IMR-90 (cell line): Measurements from ENCODE around the gene RNF149. TPM values are rescaled to one million over a fixed set of nuclear protein-coding genes. Genes with fewer than 3 reads are reported as not detected.

Experiments
- ATAC-seq: fragments of 200-7000 bp; cut with Tn5 transposase; 2 replicates; pipeline ENCODE4 v1.9.1; 2020; ENCODE audit warnings: low read depth, mild to moderate bottlenecking, moderate library complexity
- BruUV-seq: library from RNA; stranded (reverse); fragments of 400-500 nt; replicated peaks from 2 replicates; lab custom pipeline; 2021; lab: Mats Ljungman, UMichigan
- CTCF ChIA-PET: fragments of 300-600 bp; formaldehyde crosslinking; extraction: SDS; loops from one replicate; lab custom pipeline; 2021; ENCODE audit warnings: antibody characterized with exemption; lab: Yijun Ruan, JAX
- POLR2A ChIA-PET: fragments of 300-600 bp; sonication (Branson Sonifier 250); formaldehyde crosslinking; loops from one replicate; lab custom pipeline; 2022; ENCODE audit warnings: antibody characterized with exemption; ENCODE audit not compliant: unreplicated experiment; lab: Charles Lee
- DNase-seq: peaks from one replicate; pipeline ENCODE4 v3.0.0; 2013
- H2AFZ ChIP-seq: replicated peaks from 2 replicates; pipeline ENCODE3; 2013; ENCODE audit warnings: low read length, mild to moderate bottlenecking; ENCODE audit not compliant: poor library complexity
- H2AK5ac ChIP-seq: 2 replicates; pipeline ENCODE4 v1.6.1; 2013; ENCODE audit warnings: low read depth, low read length, inconsistent platforms
- H2AK9ac ChIP-seq: replicated peaks from 2 replicates; pipeline ENCODE3; 2013; ENCODE audit warnings: mild to moderate bottlenecking, low read depth, low read length, moderate library complexity; ENCODE audit not compliant: poor library complexity
- H2BK120ac ChIP-seq: 2 replicates; pipeline ENCODE4 v1.6.1; 2013; ENCODE audit warnings: low read depth, low read length, inconsistent platforms
- H2BK15ac ChIP-seq: 3 replicates; pipeline ENCODE4 v1.6.1; 2013; ENCODE audit warnings: low read depth, low read length, inconsistent platforms
- H2BK20ac ChIP-seq: 2 replicates; pipeline ENCODE4 v1.6.1; 2013; ENCODE audit warnings: low read depth, mild to moderate bottlenecking, inconsistent platforms, low read length, moderate library complexity
- H2BK5ac ChIP-seq: 2 replicates; pipeline ENCODE4 v1.6.1; 2013; ENCODE audit warnings: mild to moderate bottlenecking, low read depth, low read length, inconsistent platforms; ENCODE audit not compliant: poor library complexity, severe bottlenecking
- H3K14ac ChIP-seq: replicated peaks from 2 replicates; pipeline ENCODE4 v1.6.1; 2013; ENCODE audit warnings: low read depth, low read length, inconsistent platforms
- H3K18ac ChIP-seq: 2 replicates; pipeline ENCODE4 v1.6.1; 2013; ENCODE audit warnings: low read depth, low read length, control low read depth
- H3K23ac ChIP-seq: 2 replicates; pipeline ENCODE4 v1.6.1; 2013; ENCODE audit warnings: low read depth, low read length, inconsistent platforms
- H3K27ac ChIP-seq: 2 replicates; pipeline ENCODE4 v1.5.1; 2013; ENCODE audit warnings: mild to moderate bottlenecking, control low read depth, low read length; ENCODE audit not compliant: insufficient read depth
- H3K27me3 ChIP-seq: 2 replicates; pipeline ENCODE4 v1.6.1; 2013; ENCODE audit warnings: low read length; ENCODE audit not compliant: control insufficient read depth, insufficient read depth
- H3K36me3 ChIP-seq: 2 replicates; pipeline ENCODE4 v1.6.1; 2013; ENCODE audit warnings: low read length, mixed read lengths; ENCODE audit not compliant: control insufficient read depth, insufficient read depth
- H3K4ac ChIP-seq: 2 replicates; pipeline ENCODE4 v1.6.1; 2013; ENCODE audit warnings: low read depth, low read length, inconsistent platforms
- H3K4me1 ChIP-seq: 2 replicates; pipeline ENCODE4 v1.6.1; 2013; ENCODE audit warnings: low read length, mixed read lengths; ENCODE audit not compliant: control insufficient read depth, insufficient read depth
- H3K4me2 ChIP-seq: 2 replicates; pipeline ENCODE4 v1.6.1; 2013; ENCODE audit warnings: low read depth, mild to moderate bottlenecking, control low read depth, low read length, moderate library complexity
- H3K4me3 ChIP-seq: 2 replicates; pipeline ENCODE4 v1.5.1; 2013; ENCODE audit warnings: low read depth, mild to moderate bottlenecking, control low read depth, low read length, moderate library complexity; ENCODE audit not compliant: insufficient read depth
- H3K56ac ChIP-seq: 2 replicates; pipeline ENCODE4 v1.6.1; 2013; ENCODE audit warnings: low read length, inconsistent platforms; ENCODE audit not compliant: insufficient read depth; ENCODE audit errors: extremely low read depth
- H3K79me1 ChIP-seq, 2 experiments: 2 replicates each; pipeline ENCODE4 v1.6.1; 2013; ENCODE audit warnings: low read length in 2 of 2, inconsistent platforms in 1 of 2, low read depth in 1 of 2
- H3K9ac ChIP-seq: 2 replicates; pipeline ENCODE4 v1.6.1; 2013; ENCODE audit warnings: low read depth, low read length, control low read depth
- H3K9me1 ChIP-seq: 2 replicates; pipeline ENCODE4 v1.6.1; 2013; ENCODE audit warnings: low read length, inconsistent platforms; ENCODE audit not compliant: insufficient read depth
- H3K9me3 ChIP-seq: 2 replicates; pipeline ENCODE4 v1.6.1; 2013; ENCODE audit warnings: low read length; ENCODE audit not compliant: control insufficient read depth, insufficient read depth
- H4K20me1 ChIP-seq: 2 replicates; pipeline ENCODE4 v1.6.1; 2013; ENCODE audit warnings: low read length, inconsistent platforms; ENCODE audit not compliant: insufficient read depth
- H4K5ac ChIP-seq: 2 replicates; pipeline ENCODE4 v1.6.1; 2013; ENCODE audit warnings: mild to moderate bottlenecking, low read depth, low read length, control low read depth
- H4K8ac ChIP-seq, 2 experiments: 2 replicates each; pipeline ENCODE4 v1.6.1; 2013; ENCODE audit warnings: low read depth in 2 of 2, low read length in 2 of 2, control low read depth in 1 of 2, inconsistent platforms in 1 of 2
- H4K91ac ChIP-seq: 2 replicates; pipeline ENCODE4 v1.6.1; 2013; ENCODE audit warnings: low read depth, low read length, inconsistent platforms; ENCODE audit not compliant: insufficient read depth
- CEBPB ChIP-seq: IDR thresholded peaks from 2 replicates; pipeline ENCODE4 v1.6.1; 2012; ENCODE audit warnings: low read depth, low read length, improper control_type of control experiment
- RAD21 ChIP-seq: IDR thresholded peaks from 2 replicates; pipeline ENCODE4 v1.6.1; 2012; ENCODE audit warnings: low read length, improper control_type of control experiment
- WGBS, 2 experiments: methylation state at CpG; one replicate each; pipeline versions ENCODE4 v1.1.5 to v1.1.7; 2013; ENCODE audit warnings: missing lambda C conversion rate in 2 of 2; ENCODE audit not compliant: insufficient read length in 1 of 2; ENCODE audit errors: extremely low coverage in 2 of 2; 5-methylcytosine and 5-hydroxymethylcytosine counted together
- dilution Hi-C: fragments of 300-500 bp; cut with HindIII; formaldehyde crosslinking; loops from one replicate; pipeline ENCODE4 v1.14.3; 2018; ENCODE audit warnings: low sequenced_read_pairs; ENCODE audit not compliant: unreplicated experiment
- in situ Hi-C: fragments of 300-500 bp; cut with MboI; formaldehyde crosslinking; loops from 3 replicates; pipeline ENCODE4 v1.14.3; 2019; ENCODE audit warnings: low sequenced_read_pairs, inconsistent platforms, mixed read lengths
- intact Hi-C: fragments of 100-400 bp; cut with micrococcal nuclease; formaldehyde crosslinking; loops from 2 replicates; pipeline ENCODE4 v1.10.0; 2022
- polyA plus RNA-seq, 3 experiments: library from polyadenylated mRNA; depleted of rRNA; stranded (reverse); fragments of >200 nt; gene quantifications; 2 replicates each; pipeline ENCODE4 v1.2.3, GENCODE V29; 2012; ENCODE audit warnings: low replicate concordance in 1 of 3
- total RNA-seq: library from RNA; depleted of rRNA; stranded (reverse); fragments of >200 nt; gene quantifications from 2 replicates; pipeline ENCODE4 v1.2.3, GENCODE V29; 2012
- TF ChIP-seq, protein P1 (sequence below): fragments of 150-350 bp; IDR thresholded peaks from 2 replicates; pipeline ENCODE4 v1.6.1; 2017; ENCODE audit warnings: mild to moderate bottlenecking, antibody characterized with exemption, low read length, low read depth

RNF149 gene
- total and polyA plus RNA-seq, 2 of the 4 experiments (the other 2 are of a cell fraction): 14.5 to 18.6 TPM

DNA sequence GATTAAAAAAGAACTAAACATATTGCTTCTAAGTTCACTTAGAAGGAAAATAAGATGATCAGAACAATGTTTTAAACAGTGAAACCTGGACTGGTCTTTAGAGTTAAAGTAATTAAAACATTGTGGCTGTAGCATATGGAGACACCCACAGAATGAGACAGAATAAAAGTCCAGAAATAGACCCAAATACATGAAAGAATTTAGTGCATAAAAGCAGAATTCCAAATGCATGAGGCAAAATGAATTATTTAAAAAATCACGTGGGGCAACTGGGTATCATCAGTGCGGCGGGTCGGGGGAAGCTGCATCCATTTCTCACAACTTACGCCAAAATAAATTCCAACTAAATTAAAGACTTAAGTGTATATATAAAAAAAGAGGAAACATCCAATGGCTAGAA is 12.1 kb downstream of the RNF149 start:
- POLR2A ChIA-PET: no interaction called here

More for the DNA sequence above, 12.1 kb downstream of the RNF149 start:
- Histone ChIP-seq H4K91ac (no peak overlapping the region), H3K18ac (no peak overlapping the region), H3K4ac (no peak overlapping the region), H3K9me3 (no peaks in the 10 kb centered on the region), H2AK9ac (no peak overlapping the region), H2BK20ac (no peak overlapping the region), H3K4me3 (no peak overlapping the region), H3K4me1 (peaks cover 6% of the 10 kb centered on the region), H4K5ac (no peak overlapping the region), H3K27me3 (no peaks in the 10 kb centered on the region), H4K20me1 (peaks cover 53% of the 10 kb centered on the region), H4K8ac (no peak overlapping the region), H2AK5ac (no peak overlapping the region), H3K14ac (no peak overlapping the region), H3K27ac (no peak overlapping the region), H3K9me1 (peaks cover 8% of the 10 kb centered on the region), H3K4me2 (peak overlapping the region; percentile 32), H2BK15ac (no peak overlapping the region), H3K9ac (no peak overlapping the region), H2BK5ac (peak overlapping the region; percentile 33), H3K79me1 (peaks cover 24 to 70% of the 10 kb centered on the region in 2 experiments), H2BK120ac (no peak overlapping the region), H3K36me3 (peaks cover 4% of the 10 kb centered on the region; the same call in 1 of the 2 replicates), H2AFZ (no peak overlapping the region), H3K56ac (no peak overlapping the region), H3K23ac (no peak overlapping the region)
- no CpG with 5 or more reads among the region's 5 CpGs for WGBS, 2 experiments
- dilution Hi-C loops (no loop called here), intact Hi-C loops (no loop called here), in situ Hi-C loops (no loop called here)
- CTCF ChIA-PET: interaction anchor here (0.6 kb wide), 1 partner anchor 51 kb away, joined by 3 read pairs; no protein-coding TSS in a partner anchor
- BruUV-seq: no TSS peak
- ATAC-seq (peak; percentile 63), DNase-seq (peak; percentile 36)
- TF ChIP-seq, protein P1, sequence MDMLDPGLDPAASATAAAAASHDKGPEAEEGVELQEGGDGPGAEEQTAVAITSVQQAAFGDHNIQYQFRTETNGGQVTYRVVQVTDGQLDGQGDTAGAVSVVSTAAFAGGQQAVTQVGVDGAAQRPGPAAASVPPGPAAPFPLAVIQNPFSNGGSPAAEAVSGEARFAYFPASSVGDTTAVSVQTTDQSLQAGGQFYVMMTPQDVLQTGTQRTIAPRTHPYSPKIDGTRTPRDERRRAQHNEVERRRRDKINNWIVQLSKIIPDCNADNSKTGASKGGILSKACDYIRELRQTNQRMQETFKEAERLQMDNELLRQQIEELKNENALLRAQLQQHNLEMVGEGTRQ: peak; percentile 72; the same call in 1 of the 2 replicates
- TF ChIP-seq CEBPB (no peak), RAD21 (no peak)
